Activated CD4-positive, alpha-beta T cell treated with anti-CD3 and anti-CD28 coated beads, Interleukin-2, amount 10 ng/mL, durations not matched to agents 7 days and 5 days (primary cell): Measurements from ENCODE around the gene ZNF514. TPM values are rescaled to one million over a fixed set of nuclear protein-coding genes. Genes with fewer than 3 reads are reported as not detected.

ENCODE experiments used
- CTCF ChIA-PET: fragments of 350-600 bp; sonication (Branson Sonifier 250); formaldehyde crosslinking; loops from one replicate; lab custom pipeline; 2021; ENCODE audit warnings: antibody characterized with exemption; lab: Charles Lee
- POLR2A ChIA-PET: fragments of 350-600 bp; sonication (Branson Sonifier 250); formaldehyde crosslinking; loops from one replicate; lab custom pipeline; 2021; ENCODE audit warnings: antibody characterized with exemption; lab: Charles Lee
- DNase-seq: peaks from one replicate; pipeline ENCODE4 v3.0.0-alpha.2; 2020
- H3K27ac Mint-ChIP-seq: one replicate; pipeline ENCODE4 v1.8.0; 2021; ENCODE audit warnings: mild to moderate bottlenecking, moderate library complexity, mixed read lengths
- H3K27me3 Mint-ChIP-seq: one replicate; pipeline ENCODE4 v1.8.0; 2021; ENCODE audit warnings: mixed read lengths
- H3K36me3 Mint-ChIP-seq: one replicate; pipeline ENCODE4 v1.8.0; 2021; ENCODE audit warnings: low read depth, mixed read lengths
- H3K4me1 Mint-ChIP-seq: one replicate; pipeline ENCODE4 v1.8.0; 2021; ENCODE audit warnings: mixed read lengths
- H3K4me3 Mint-ChIP-seq: one replicate; pipeline ENCODE4 v1.8.0; 2021; ENCODE audit warnings: mild to moderate bottlenecking, moderate library complexity, mixed read lengths
- H3K9me3 Mint-ChIP-seq: one replicate; pipeline ENCODE4 v1.8.0; 2021; ENCODE audit warnings: mixed read lengths
- total RNA-seq, 2 experiments: library from RNA; stranded (reverse); gene quantifications; one replicate each; pipeline ENCODE4 v1.2.3, GENCODE V29; 2021

The ZNF514 gene
- total RNA-seq, 2 experiments from 2014 or later = 11.4 to 11.6 TPM

DNA sequence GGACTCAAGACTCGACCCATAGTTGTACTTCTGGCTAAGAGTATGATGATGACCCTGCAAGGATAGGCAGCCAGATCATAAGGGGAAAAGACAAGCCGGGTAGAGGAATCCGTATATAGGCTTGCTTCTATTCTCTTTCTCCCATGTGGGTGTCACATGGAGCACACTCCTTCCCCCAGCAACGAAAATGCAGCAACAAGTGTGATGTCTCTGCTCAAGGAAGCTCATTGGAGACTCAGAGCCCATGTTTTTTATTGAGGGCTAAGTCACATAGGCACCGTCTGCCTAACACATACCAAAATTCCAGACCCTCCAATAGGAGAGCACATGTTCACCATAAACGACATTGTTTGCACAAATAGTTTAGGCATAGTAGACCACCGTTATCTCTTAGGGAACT lies 12.3 kb upstream of the ZNF514 start:
- CTCF ChIA-PET = no interaction called here
- DNase-seq = no peak
- Mint-ChIP-seq H3K4me3 (no peak overlapping the region), H3K4me1 (peaks cover 10% of the 10 kb centered on the region), H3K36me3 (peaks cover 5% of the 10 kb centered on the region), H3K9me3 (peaks cover 3% of the 10 kb centered on the region), H3K27ac (no peak overlapping the region), H3K27me3 (no peaks in the 10 kb centered on the region)
- POLR2A ChIA-PET = no interaction called here

GRCh38 chr2:95166065-95166763 lies 6.6 kb upstream of the ZNF514 start:
- Mint-ChIP-seq H3K27ac (peak overlapping the region; percentile 96), H3K36me3 (peaks cover 17% of the 10 kb centered on the region), H3K4me3 (peak overlapping the region; percentile 100), H3K9me3 (peaks cover 4% of the 10 kb centered on the region), H3K4me1 (peaks cover 39% of the 10 kb centered on the region), H3K27me3 (no peaks in the 10 kb centered on the region)
- POLR2A ChIA-PET = no interaction called here
- CTCF ChIA-PET = interaction anchor here (0.8 to 2.2 kb wide), 4 partner anchors 8 to 142 kb away, joined by 3 to 9 read pairs (median 6); no protein-coding TSS in a partner anchor
- no peak for DNase-seq

DNA sequence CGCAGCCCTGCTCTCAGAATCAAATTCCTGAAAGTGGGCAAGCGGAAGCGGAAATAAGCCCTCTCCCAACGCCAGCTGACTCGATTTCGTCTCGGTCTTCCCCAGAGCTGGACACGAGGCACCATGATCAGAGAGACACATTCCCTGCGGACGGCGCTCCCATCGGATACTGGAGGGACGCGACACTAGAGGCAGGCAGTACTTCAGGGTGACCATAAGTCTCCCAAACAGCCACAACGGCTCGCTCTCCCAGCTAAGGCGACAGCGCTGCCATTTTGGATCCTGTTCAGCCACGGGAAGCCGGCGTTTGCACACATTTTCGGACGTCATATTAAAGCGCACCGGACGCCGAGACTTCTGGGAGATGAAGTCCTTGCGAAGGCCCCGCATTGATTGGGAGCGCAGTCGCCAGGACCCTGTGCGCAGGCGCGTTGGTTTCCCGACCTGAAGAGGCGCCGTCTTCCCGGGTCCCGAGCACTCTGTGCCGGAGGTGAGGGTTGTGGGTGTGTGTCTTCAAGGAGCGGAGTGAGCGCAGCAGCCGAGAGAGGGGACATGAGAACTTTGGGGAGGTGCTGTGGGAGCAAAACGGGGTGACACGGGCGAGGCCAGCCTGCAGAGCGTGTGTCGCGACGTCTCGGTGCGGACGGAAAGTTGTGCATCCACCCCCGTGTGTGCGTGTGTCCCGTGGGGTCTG lies 5.9 kb upstream of the ZNF514 start, which contains the start of gene ZNF2:
ZNF2 (plus strand) TSS at position 439 of the 694 bp plus-strand sequence. CDS start 10,418 bp downstream, outside the sequence.
- peaks cover 43% of the 10 kb centered on the region for H3K4me1 Mint-ChIP-seq
- peaks cover 17% of the 10 kb centered on the region for H3K36me3 Mint-ChIP-seq
- peaks cover 6% of the 10 kb centered on the region for H3K9me3 Mint-ChIP-seq
- no peaks in the 10 kb centered on the region for H3K27me3 Mint-ChIP-seq
- CTCF ChIA-PET = interaction anchor here (1.1 to 2.2 kb wide), 5 partner anchors 9 to 143 kb away, joined by 4 to 9 read pairs (median 5); partner anchors contain the start of gene MRPS5
- POLR2A ChIA-PET = no interaction called here
- H3K4me3 Mint-ChIP-seq = peak within 1 kb of the TSS; percentile 100
- peak; percentile 98 for DNase-seq
- peak within 1 kb of the TSS; percentile 96 for H3K27ac Mint-ChIP-seq

GRCh38 chr2:95165030-95165370 lies 5.4 kb upstream of the ZNF514 start:
- CTCF ChIA-PET = interaction anchor here (1.1 to 2.2 kb wide), 5 partner anchors 10 to 142 kb away, joined by 4 to 9 read pairs (median 5); partner anchors contain the start of gene MRPS5

DNA sequence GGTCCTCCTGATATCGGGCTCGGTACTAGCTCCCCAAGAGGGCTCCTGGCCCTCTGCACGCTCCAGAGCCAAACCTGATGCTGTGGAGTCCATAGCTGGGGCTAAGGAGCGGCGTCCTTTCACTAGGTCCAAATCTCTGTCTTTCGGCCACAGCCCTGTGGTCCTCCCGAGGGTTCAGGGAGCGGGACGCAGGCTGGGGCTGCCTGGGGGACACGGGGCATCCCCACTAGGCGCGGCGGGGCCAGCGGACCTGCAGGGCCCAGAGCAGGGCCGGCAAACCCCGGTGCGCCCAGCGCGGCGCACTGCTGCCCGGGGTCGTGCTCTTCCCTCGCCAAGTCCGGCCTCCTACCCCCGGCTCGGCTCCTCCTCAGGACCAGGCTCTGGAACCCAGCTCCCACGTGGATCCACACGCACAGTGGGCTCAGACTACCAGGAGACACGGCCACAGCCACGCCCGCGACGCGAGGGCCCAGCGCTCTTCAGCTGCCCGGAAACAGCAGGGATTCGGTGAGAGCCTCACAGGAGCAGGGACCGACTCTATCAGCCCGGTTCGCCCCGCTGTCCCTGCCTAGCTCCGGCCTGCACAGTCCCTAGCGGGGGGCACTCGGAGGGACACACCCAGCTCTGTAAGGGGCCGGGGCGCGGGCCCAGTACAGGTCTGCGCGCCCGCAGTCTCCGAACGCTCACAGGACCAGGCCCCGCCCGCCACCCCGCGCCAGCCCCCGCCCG lies 593 bp downstream of the ZNF514 start:
- no peaks in the 10 kb centered on the region for H3K27me3 Mint-ChIP-seq
- H3K4me3 Mint-ChIP-seq = peak overlapping the region; percentile 73
- H3K36me3 Mint-ChIP-seq = peaks cover 30% of the 10 kb centered on the region
- DNase-seq = no peak
- H3K9me3 Mint-ChIP-seq = peaks cover 19% of the 10 kb centered on the region
- CTCF ChIA-PET = interaction anchor here (0.5 to 1.0 kb wide), 8 partner anchors 8 to 1481 kb away, joined by 3 to 5 read pairs (median 3); partner anchors contain the start of gene MRPS5
- peak overlapping the region; percentile 82 for H3K27ac Mint-ChIP-seq
- peaks cover 22% of the 10 kb centered on the region for H3K4me1 Mint-ChIP-seq
- POLR2A ChIA-PET = no interaction called here

More at GRCh38 chr2:95165030-95165370, 5.4 kb upstream of the ZNF514 start:
- DNase-seq = no peak
- Mint-ChIP-seq H3K4me3 (peak overlapping the region; percentile 100), H3K36me3 (peaks cover 17% of the 10 kb centered on the region), H3K4me1 (peaks cover 48% of the 10 kb centered on the region), H3K27me3 (no peaks in the 10 kb centered on the region), H3K27ac (peak overlapping the region; percentile 96), H3K9me3 (peaks cover 6% of the 10 kb centered on the region)
- POLR2A ChIA-PET = no interaction called here

DNA sequence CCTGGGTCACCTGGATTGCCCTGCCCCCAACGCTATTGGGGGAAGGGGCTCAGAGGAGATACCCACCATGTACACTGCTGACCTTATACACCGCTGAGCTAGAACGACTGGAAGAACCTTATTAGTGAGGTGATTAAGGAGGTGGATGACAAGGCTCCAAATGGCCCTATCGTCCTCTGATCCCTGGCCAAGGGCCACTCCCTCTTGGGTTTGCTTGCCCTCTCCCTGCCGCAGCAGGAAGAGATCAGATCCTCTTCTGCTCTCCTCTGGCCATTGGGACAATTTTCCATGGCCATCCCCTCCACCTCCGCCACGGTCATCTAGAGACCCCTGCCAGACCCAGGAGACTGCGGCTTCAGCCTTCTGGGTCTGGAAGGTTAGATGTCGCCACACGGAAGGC lies 1.2 kb downstream of the ZNF514 start:
- no peak for DNase-seq
- Mint-ChIP-seq H3K36me3 (peaks cover 35% of the 10 kb centered on the region), H3K27ac (peak overlapping the region; percentile 62), H3K4me3 (peak overlapping the region; percentile 73), H3K4me1 (peaks cover 15% of the 10 kb centered on the region), H3K9me3 (peaks cover 21% of the 10 kb centered on the region), H3K27me3 (no peaks in the 10 kb centered on the region)
- CTCF ChIA-PET = interaction anchor here (1.0 to 1.2 kb wide), 3 partner anchors 10 to 82 kb away, joined by 3 to 4 read pairs (median 3); partner anchors contain the start of gene MRPS5
- POLR2A ChIA-PET = no interaction called here

DNA sequence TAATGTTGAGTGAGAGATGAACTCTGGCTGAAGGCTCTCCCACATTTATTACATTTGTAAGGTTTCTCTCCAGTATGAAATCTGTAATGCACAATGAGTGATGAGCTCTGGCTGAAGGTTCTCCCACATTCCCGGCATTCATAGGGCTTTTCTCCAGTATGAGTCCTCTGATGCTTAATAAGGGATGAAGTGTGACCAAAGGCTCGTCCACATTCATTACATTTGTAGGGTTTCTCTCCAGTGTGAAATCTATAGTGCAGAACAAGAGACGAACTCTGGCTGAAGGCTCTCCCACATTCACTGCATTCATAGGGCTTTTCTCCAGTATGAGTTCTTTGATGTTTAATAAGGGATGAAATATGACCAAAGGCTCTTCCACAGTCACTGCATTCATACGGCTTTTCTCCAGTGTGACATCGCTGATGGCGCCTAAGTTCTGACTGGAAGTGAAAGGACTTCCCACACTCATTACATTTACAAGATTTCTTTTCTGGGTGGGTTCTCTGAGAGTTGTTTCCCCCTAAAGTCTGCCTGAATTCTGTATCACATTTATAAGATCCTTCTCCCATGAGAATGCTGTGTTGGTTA lies 10.2 kb downstream of the ZNF514 start:
- DNase-seq = no peak
- H3K9me3 Mint-ChIP-seq = peaks cover 75% of the 10 kb centered on the region
- CTCF ChIA-PET = interaction anchor here (1.2 to 1.6 kb wide), 2 partner anchors 8 to 18 kb away, joined by 3 read pairs; no protein-coding TSS in a partner anchor
- POLR2A ChIA-PET = no interaction called here
- no peak overlapping the region for H3K4me3 Mint-ChIP-seq
- peaks cover 67% of the 10 kb centered on the region for H3K36me3 Mint-ChIP-seq
- H3K27me3 Mint-ChIP-seq = no peaks in the 10 kb centered on the region
- H3K27ac Mint-ChIP-seq = no peak overlapping the region
- H3K4me1 Mint-ChIP-seq = no peaks in the 10 kb centered on the region

GRCh38 chr2:95143838-95144237 lies 15.8 kb downstream of the ZNF514 start:
- peaks cover 24% of the 10 kb centered on the region for H3K36me3 Mint-ChIP-seq
- no peaks in the 10 kb centered on the region for H3K4me1 Mint-ChIP-seq
- no peak overlapping the region for H3K4me3 Mint-ChIP-seq
- ChIA-PET CTCF (no interaction called here), POLR2A (no interaction called here)
- H3K27me3 Mint-ChIP-seq = no peaks in the 10 kb centered on the region
- no peak overlapping the region for H3K27ac Mint-ChIP-seq
- peaks cover 72% of the 10 kb centered on the region for H3K9me3 Mint-ChIP-seq
- no peak for DNase-seq

DNA sequence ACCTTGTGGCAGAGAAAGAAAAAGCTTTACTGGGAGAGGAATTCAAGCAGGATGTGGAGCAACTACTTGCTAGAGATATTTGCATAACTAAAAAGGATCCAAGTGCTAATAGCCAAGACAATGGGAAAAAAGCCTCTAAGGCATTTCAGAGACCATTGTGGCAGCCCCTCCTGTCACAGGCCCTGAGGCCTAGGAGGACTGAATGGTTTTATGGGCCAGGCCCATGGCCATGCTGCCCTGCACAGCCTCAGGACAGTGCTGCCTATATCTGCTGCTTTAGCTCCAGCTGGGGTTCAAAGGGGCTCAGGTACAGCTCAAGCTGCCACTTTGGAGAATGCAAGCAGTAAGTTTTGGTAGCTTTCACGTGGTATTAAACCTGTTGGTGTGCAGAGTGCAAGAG lies 20.9 kb downstream of the ZNF514 start:
- no peak overlapping the region for H3K27ac Mint-ChIP-seq
- peaks cover 48% of the 10 kb centered on the region for H3K9me3 Mint-ChIP-seq
- ChIA-PET POLR2A (no interaction called here), CTCF (interaction anchor here (0.6 to 1.3 kb wide), 2 partner anchors 15 to 85 kb away, joined by 3 read pairs; no protein-coding TSS in a partner anchor)
- no peak for DNase-seq
- H3K4me3 Mint-ChIP-seq = no peak overlapping the region
- no peaks in the 10 kb centered on the region for H3K27me3 Mint-ChIP-seq
- peaks cover 2% of the 10 kb centered on the region for H3K36me3 Mint-ChIP-seq
- no peaks in the 10 kb centered on the region for H3K4me1 Mint-ChIP-seq

- Mint-ChIP-seq H3K9me3 (peaks cover 2% of the 10 kb centered on the region), H3K36me3 (peaks cover 18% of the 10 kb centered on the region), H3K27ac (peak overlapping the region; percentile 96), H3K4me1 (peaks cover 39% of the 10 kb centered on the region), H3K27me3 (no peaks in the 10 kb centered on the region), H3K4me3 (peak overlapping the region; percentile 87)
- CTCF ChIA-PET = interaction anchor here (1.0 to 4.6 kb wide), 8 partner anchors 13 to 110 kb away, joined by 3 to 19 read pairs (median 4); partner anchors contain the start of genes ZNF2 and ZNF514
- POLR2A ChIA-PET = no interaction called here
- DNase-seq = no peak
Measured at GRCh38 chr2:95122197-95122551, 37.5 kb downstream of the ZNF514 start.

- Mint-ChIP-seq H3K9me3 (peaks cover 2% of the 10 kb centered on the region), H3K27me3 (no peaks in the 10 kb centered on the region), H3K4me1 (peaks cover 40% of the 10 kb centered on the region), H3K27ac (peak within 1 kb of the TSS; percentile 96), H3K4me3 (peak within 1 kb of the TSS; percentile 87), H3K36me3 (peaks cover 22% of the 10 kb centered on the region)
- POLR2A ChIA-PET = no interaction called here
- peak; percentile 85 for DNase-seq
- CTCF ChIA-PET = interaction anchor here (0.9 to 4.6 kb wide), 12 partner anchors 13 to 111 kb away, joined by 3 to 19 read pairs (median 4); partner anchors contain the start of genes ZNF2 and ZNF514
Measured at GRCh38 chr2:95121407-95122196, 38.0 kb downstream of the ZNF514 start, which contains the start of gene MRPS5. Gene MRPS5 (minus strand): TSS chr2:95121808. CDS start chr2:95121791, 17 bp downstream.
